Activated CD4-positive, alpha-beta T cell treated with anti-CD3 and anti-CD28 coated beads, Interleukin-2, Interleukin-4, amounts not matched to agents 100 ng/mL and 50 ng/mL, durations not matched to agents 16 hours and 8 hours (primary cell): ENCODE results near the gene GJA4.

Experiments used
- DNase-seq: peaks from one replicate; pipeline ENCODE4 v3.0.0-alpha.2; 2020; ENCODE audit warnings: low spot score

GJA4 gene

GRCh38 chr1:34792868-34793727 is at the start of gene GJA4:
Gene GJA4 (plus strand): TSS chr1:34792999. CDS start chr1:34794214, 1,215 bp downstream.
- no peak for DNase-seq

- no peak for DNase-seq
Measured at GRCh38 chr1:34743775-34744174, 49.0 kb upstream of the GJA4 start.

- no peak for DNase-seq
Measured at GRCh38 chr1:34744851-34745250, 47.9 kb upstream of the GJA4 start.

- no peak for DNase-seq
Measured at GRCh38 chr1:34745666-34746065, 47.1 kb upstream of the GJA4 start.

- DNase-seq, result no peak
Measured at GRCh38 chr1:34746101-34746500, 46.7 kb upstream of the GJA4 start.

GRCh38 chr1:34746785-34747637 is 45.8 kb upstream of the GJA4 start:
- DNase-seq, result no peak

- no peak for DNase-seq
Measured at GRCh38 chr1:34747638-34747941, 45.2 kb upstream of the GJA4 start.

- no peak for DNase-seq
Measured at GRCh38 chr1:34749992-34750391, 42.8 kb upstream of the GJA4 start.

GRCh38 chr1:34750610-34751009 is 42.2 kb upstream of the GJA4 start:
- no peak for DNase-seq

GRCh38 chr1:34753163-34753562 is 39.6 kb upstream of the GJA4 start:
- DNase-seq, result no peak

- no peak for DNase-seq
Measured at GRCh38 chr1:34754964-34755637, 37.7 kb upstream of the GJA4 start, which contains the start of gene GJB5. Gene GJB5 (plus strand): TSS chr1:34755047. CDS start chr1:34757331, 2,284 bp downstream.

GRCh38 chr1:34755961-34756360 is 36.8 kb upstream of the GJA4 start:
- DNase-seq, result no peak

- no peak for DNase-seq
Measured at GRCh38 chr1:34757386-34757785, 35.4 kb upstream of the GJA4 start.

- DNase-seq, result no peak
Measured at GRCh38 chr1:34758751-34759150, 34.0 kb upstream of the GJA4 start.

- DNase-seq, result no peak
Measured at GRCh38 chr1:34759503-34760357, 33.1 kb upstream of the GJA4 start, which contains the start of gene GJB4. Gene GJB4 (plus strand): TSS chr1:34759740. CDS start chr1:34761255, 1,515 bp downstream.

- no peak for DNase-seq
Measured at GRCh38 chr1:34761176-34761761, 31.5 kb upstream of the GJA4 start.

- DNase-seq, result no peak
Measured at GRCh38 chr1:34761776-34762307, 31.0 kb upstream of the GJA4 start.

GRCh38 chr1:34762474-34763141 is 30.2 kb upstream of the GJA4 start:
- DNase-seq, result no peak

GRCh38 chr1:34763142-34763781 is 29.5 kb upstream of the GJA4 start:
- DNase-seq, result no peak

GRCh38 chr1:34768856-34769255 is 23.9 kb upstream of the GJA4 start:
- DNase-seq, result no peak
